BJ (cell line): ENCODE results near the gene FRMD3. TPM values are rescaled to one million over a fixed set of nuclear protein-coding genes. Genes with fewer than 3 reads are reported as not detected.
"Not testable (repeated sequence)": the region's sequence is repeated elsewhere in the genome, so short reads cannot be mapped to it uniquely, and the experiment has no call there.

Experiments
- CTCF ChIA-PET: fragments of 350-600 bp; formaldehyde crosslinking; extraction: SDS; loops from one replicate; lab custom pipeline; 2021; ENCODE audit warnings: antibody characterized with exemption, inconsistent platforms; lab: Yijun Ruan, JAX
- POLR2A ChIA-PET: fragments of 300-600 bp; sonication (Branson Sonifier 250); formaldehyde crosslinking; extraction: SDS; loops from one replicate; lab custom pipeline; 2021; ENCODE audit warnings: antibody characterized with exemption; lab: Charles Lee
- DNase-seq: peaks from one replicate; pipeline ENCODE4 v3.0.0-alpha.2; 2011; ENCODE audit warnings: low read depth
- H3K27me3 ChIP-seq: 2 replicates; pipeline ENCODE4 v1.6.0; 2011; ENCODE audit warnings: low read length; ENCODE audit not compliant: control insufficient read depth, insufficient read depth
- H3K36me3 ChIP-seq: 2 replicates; pipeline ENCODE4 v1.5.1; 2011; ENCODE audit warnings: low read length; ENCODE audit not compliant: control insufficient read depth, insufficient read depth
- H3K4me3 ChIP-seq: 2 replicates; pipeline ENCODE4 v1.5.1; 2011; ENCODE audit warnings: low read depth, mild to moderate bottlenecking, control low read depth, low read length
- polyA plus RNA-seq: library from polyadenylated mRNA; depleted of rRNA; stranded (reverse); fragments of >200 nt; gene quantifications from 2 replicates; pipeline ENCODE4 v1.2.3, GENCODE V29; 2011
- TF ChIP-seq, protein P1 (sequence below): IDR thresholded peaks from 2 replicates; pipeline ENCODE4 v1.5.1; 2011; ENCODE audit warnings: low read depth, mild to moderate bottlenecking, control low read depth, inconsistent platforms, low read length, moderate library complexity; ENCODE audit not compliant: insufficient read depth

Gene FRMD3
- polyA plus RNA-seq, 1 experiment = 0.10 TPM

DNA sequence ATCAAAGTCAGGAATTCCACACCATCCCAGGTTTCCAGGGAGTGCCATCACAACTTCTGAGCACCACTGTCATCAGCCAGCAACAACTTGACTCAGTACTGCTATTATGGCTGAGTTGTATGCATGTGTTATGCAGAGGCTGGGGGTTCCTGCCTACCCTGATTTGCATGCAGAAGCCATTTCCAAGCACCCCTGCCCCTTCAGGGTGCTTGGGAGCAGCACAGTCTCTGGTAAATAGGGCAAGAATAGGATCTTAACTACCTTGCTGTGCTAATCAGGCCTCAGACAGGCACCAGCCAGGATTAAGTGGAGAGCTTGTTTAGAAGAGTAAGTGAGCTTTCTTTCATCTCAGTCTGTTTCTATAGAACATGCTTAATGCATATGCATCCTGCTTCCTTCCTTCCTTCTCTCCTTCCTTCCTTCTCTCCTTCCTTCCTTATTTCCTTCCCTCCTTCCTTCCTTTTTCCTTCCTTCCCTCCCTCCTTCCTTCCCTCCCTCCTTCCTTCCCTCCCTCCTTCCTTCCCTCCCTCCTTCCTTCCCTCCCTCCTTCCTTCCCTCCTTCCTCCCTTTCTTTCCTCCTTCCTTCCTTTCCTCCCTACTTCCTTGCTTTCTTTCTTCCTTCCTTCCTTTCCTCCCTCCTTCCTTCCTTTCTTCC lies 175.7 kb downstream of the FRMD3 start:
- Histone ChIP-seq H3K27me3 (no peaks in the 10 kb centered on the region), H3K4me3 (no peak overlapping the region), H3K36me3 (no peaks in the 10 kb centered on the region)
- DNase-seq = no peak
- TF ChIP-seq, protein P1, sequence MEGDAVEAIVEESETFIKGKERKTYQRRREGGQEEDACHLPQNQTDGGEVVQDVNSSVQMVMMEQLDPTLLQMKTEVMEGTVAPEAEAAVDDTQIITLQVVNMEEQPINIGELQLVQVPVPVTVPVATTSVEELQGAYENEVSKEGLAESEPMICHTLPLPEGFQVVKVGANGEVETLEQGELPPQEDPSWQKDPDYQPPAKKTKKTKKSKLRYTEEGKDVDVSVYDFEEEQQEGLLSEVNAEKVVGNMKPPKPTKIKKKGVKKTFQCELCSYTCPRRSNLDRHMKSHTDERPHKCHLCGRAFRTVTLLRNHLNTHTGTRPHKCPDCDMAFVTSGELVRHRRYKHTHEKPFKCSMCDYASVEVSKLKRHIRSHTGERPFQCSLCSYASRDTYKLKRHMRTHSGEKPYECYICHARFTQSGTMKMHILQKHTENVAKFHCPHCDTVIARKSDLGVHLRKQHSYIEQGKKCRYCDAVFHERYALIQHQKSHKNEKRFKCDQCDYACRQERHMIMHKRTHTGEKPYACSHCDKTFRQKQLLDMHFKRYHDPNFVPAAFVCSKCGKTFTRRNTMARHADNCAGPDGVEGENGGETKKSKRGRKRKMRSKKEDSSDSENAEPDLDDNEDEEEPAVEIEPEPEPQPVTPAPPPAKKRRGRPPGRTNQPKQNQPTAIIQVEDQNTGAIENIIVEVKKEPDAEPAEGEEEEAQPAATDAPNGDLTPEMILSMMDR = no peak
- POLR2A ChIA-PET = no interaction called here
- CTCF ChIA-PET = no interaction called here

DNA sequence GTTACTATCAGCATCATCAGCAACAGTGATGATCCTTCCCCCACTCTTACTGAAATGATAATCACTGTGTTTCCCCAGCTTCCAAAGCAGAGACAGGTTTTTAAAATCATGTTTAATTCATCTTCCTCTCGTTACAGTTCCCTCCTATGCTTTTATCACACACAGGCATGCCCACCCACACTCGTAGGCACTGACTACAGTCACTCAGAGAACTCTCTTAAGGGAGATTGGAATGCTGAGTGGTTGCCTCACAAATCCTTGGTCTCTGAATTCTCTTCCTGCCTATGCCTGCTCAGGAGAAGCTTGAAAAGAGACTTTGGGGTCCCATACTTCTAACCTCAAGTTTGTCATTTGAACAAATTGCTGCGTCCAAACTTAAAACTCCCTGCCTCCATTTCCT lies 179.2 kb downstream of the FRMD3 start:
- Histone ChIP-seq H3K36me3 (no peaks in the 10 kb centered on the region), H3K4me3 (no peak overlapping the region), H3K27me3 (no peaks in the 10 kb centered on the region)
- POLR2A ChIA-PET = no interaction called here
- TF ChIP-seq, protein P1 = no peak
- no peak for DNase-seq
- CTCF ChIA-PET = interaction anchor here (1.1 kb wide), 1 partner anchor 24 kb away, joined by 3 read pairs; no protein-coding TSS in a partner anchor

DNA sequence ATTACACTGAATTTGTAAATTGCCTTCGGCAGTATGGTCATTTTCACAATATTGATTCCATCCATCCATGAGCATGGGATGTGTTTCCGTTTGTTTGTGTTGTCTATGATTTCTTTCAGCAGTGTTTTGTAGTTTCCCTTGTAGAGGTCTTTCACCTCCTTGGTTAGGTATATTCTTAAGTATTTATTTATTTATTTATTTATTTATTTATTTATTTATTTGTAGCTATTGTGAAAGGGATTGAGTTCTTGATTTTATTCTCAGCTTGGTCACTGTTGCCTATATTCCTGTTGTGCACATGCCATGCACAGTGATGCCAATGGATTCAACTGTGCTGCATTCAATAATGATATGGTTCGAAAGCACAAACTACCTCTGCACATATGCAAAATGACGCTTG lies 179.7 kb downstream of the FRMD3 start:
- H3K4me3 ChIP-seq, POLR2A ChIA-PET, H3K36me3 ChIP-seq, DNase-seq, H3K27me3 ChIP-seq: not testable (repeated sequence)
- CTCF ChIA-PET = interaction anchor here (1.1 kb wide), 1 partner anchor 24 kb away, joined by 3 read pairs; no protein-coding TSS in a partner anchor

DNA sequence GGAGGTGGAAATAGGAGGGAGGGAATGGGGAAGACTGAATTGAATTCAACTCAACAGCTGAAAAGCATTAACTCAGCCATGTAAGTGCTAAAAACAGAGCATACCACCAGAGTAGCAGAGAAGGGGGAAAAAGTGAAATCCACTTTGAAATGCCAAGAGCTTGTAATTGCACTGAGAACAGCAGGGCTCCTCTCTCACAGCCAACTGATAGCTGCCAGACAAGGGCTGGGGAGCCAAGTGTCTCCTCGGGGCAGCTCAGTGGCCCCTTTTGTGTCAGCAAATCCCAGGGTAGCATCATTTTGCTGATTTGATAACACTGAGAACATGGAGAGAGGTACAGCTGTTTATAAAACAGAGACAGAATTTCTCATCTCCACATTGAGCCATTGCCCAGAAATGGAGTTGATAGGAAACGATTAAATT lies 182.5 kb downstream of the FRMD3 start:
- H3K4me3 ChIP-seq = no peak overlapping the region
- CTCF ChIA-PET = interaction anchor here (1.0 kb wide), 1 partner anchor 27 kb away, joined by 3 read pairs; no protein-coding TSS in a partner anchor
- TF ChIP-seq, protein P1 = no peak
- no peaks in the 10 kb centered on the region for H3K27me3 ChIP-seq
- DNase-seq = no peak
- POLR2A ChIA-PET = no interaction called here
- H3K36me3 ChIP-seq = no peaks in the 10 kb centered on the region

DNA sequence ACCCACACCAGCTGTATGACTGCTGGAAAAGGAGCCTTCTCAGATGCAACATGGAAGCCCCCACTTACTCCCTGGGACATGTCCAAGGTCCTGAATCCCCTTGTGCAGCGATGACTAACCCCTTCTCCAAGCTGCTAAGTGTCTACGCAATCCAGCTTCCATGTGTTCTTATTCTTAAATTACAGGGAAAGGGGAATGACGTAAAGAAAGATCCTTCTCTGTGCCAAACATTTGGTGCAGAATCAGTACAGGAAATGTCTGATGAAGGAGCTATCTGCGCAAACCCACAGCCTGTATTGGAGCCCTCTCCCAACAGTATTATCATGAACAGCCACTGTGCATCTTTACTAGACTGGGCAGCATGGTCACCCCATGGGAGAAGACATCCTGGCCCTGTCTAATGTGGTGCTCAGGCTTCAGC lies 183.2 kb downstream of the FRMD3 start:
- TF ChIP-seq, protein P1 = no peak
- Histone ChIP-seq H3K4me3 (no peak overlapping the region), H3K27me3 (no peaks in the 10 kb centered on the region), H3K36me3 (no peaks in the 10 kb centered on the region)
- no peak for DNase-seq
- ChIA-PET POLR2A (no interaction called here), CTCF (interaction anchor here (1.0 kb wide), 1 partner anchor 27 kb away, joined by 3 read pairs; no protein-coding TSS in a partner anchor)
